A673 (cell line): ENCODE data around the gene MYO1C.

Experiments
- EZH2 ChIP-seq: fragments of 200-600 bp; sonication (generic); IDR thresholded peaks from 2 replicates; pipeline ENCODE4 v1.6.1; 2017; ENCODE audit warnings: borderline replicate concordance, low read depth, mild to moderate bottlenecking, mixed read lengths, antibody characterized with exemption, low read length; ENCODE audit not compliant: poor library complexity, severe bottlenecking
- TF ChIP-seq, protein P1 (sequence below): fragments of 300-800, 200-600 bp; sonication (generic); conservative IDR thresholded peaks from 2 replicates; pipeline ENCODE4 v1.5.1; 2017; ENCODE audit warnings: low read depth, mild to moderate bottlenecking, antibody characterized with exemption, low read length, moderate library complexity, mixed read lengths

GRCh38 chr17:1484060-1484535 is 8.4 kb downstream of the MYO1C start:
- TF ChIP-seq, protein P1, sequence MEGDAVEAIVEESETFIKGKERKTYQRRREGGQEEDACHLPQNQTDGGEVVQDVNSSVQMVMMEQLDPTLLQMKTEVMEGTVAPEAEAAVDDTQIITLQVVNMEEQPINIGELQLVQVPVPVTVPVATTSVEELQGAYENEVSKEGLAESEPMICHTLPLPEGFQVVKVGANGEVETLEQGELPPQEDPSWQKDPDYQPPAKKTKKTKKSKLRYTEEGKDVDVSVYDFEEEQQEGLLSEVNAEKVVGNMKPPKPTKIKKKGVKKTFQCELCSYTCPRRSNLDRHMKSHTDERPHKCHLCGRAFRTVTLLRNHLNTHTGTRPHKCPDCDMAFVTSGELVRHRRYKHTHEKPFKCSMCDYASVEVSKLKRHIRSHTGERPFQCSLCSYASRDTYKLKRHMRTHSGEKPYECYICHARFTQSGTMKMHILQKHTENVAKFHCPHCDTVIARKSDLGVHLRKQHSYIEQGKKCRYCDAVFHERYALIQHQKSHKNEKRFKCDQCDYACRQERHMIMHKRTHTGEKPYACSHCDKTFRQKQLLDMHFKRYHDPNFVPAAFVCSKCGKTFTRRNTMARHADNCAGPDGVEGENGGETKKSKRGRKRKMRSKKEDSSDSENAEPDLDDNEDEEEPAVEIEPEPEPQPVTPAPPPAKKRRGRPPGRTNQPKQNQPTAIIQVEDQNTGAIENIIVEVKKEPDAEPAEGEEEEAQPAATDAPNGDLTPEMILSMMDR = no peak
- TF ChIP-seq EZH2 = no peak
